ENCODE measurements around the gene OR51M1. TPM values are rescaled to one million over a fixed set of nuclear protein-coding genes. Genes with fewer than 3 reads are reported as not detected.

The OR51M1 gene
- total RNA-seq, 1 donor from 2014 or later, result not detected

DNA sequence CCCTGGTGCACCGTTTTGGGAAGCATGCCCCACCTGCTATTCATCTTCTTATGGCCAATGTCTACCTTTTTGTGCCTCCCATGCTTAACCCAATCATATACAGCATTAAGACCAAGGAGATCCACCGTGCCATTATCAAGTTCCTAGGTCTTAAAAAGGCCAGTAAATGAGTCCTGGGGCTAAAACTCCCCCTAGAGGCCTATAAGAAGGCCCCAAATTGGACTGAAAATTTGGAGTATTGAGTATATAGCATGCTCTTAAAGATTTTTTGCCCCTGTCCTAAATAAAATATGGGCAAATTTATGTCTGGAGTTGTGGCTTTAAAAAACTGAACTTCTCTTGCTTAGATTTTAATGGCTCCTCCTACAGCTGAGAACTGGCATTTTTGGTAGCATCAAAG, 6.6 kb downstream of the OR51M1 start:
- DNase-seq (ENCODE audit: low spot score), result no peak

DNA sequence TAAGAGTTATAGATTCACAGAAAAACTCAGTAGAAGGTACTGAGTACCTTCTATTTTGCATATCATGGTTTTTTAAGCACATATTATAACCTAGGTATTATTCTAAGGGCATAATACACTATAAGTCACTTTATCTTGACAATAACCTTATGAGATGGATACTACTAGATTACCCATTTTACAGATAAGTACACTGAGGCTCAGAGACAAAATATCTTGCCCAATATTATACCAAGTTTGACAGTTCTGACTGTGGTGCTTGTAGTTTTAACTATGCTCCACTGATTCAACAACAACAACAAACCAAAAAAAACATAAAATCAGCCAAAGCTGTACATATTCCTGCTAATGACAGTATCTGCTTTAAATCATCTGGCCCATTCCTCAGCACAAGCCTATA, 10.5 kb downstream of the OR51M1 start:
- no peak for DNase-seq (ENCODE audit: low spot score)

DNA sequence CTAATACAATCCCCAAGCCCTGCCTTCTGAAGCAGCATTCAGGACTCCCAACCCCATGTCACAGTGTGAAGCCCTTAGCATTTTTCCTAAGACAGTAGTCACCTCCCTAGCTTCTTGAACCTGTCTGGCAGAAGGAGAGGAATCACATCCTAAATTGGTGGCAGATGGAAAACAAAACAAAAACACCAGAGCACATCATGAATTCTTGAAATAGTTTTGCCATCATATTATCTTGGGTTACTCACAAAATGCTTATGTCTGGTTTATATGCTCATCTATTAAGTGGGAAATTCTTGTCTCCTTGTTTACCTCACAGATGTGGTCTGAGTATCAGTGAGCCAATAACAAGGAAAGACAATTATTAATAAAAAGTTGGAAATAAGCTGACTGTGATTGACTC, 15.3 kb downstream of the OR51M1 start:
- DNase-seq (ENCODE audit: low spot score), result no peak

DNA sequence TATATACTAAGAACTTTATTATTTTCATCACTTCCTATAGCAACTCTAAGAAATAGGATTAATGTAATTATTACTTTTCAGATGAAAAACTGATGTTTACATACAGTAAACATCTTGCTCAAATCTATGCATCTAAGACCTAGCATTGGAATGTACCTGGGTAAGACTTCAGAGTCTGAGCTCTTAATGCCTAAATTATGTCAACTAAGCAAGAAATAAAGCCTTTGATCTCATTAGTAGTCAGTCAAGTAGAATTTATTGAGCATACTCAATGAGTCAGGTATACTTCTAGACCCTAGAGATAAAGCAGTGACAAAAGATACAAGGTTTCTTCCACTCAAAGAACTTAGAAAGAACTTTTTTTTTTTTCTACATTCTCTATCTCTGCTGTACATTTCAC, 21.6 kb downstream of the OR51M1 start:
- DNase-seq (ENCODE audit: low spot score), result no peak

DNA sequence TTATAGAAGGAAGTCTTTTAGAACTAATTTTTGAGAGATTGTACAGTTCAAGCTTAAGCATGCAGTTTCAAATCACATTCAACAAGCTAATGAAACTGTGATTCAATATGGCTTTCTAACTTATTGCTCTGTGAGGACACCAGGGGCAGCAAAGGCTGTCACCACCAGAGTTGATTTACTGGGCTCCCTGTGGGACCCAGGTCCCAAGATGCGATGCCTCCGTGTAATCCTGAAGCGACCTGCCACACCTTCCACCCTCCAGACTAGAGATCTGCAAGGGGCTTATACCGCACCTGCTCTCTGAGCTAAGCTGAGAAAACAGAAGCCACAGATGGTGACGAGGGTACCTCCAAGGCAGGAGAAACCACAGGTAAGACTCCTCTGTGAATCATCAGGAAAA, 37.4 kb downstream of the OR51M1 start:
- no peak for DNase-seq (ENCODE audit: low spot score)

DNA sequence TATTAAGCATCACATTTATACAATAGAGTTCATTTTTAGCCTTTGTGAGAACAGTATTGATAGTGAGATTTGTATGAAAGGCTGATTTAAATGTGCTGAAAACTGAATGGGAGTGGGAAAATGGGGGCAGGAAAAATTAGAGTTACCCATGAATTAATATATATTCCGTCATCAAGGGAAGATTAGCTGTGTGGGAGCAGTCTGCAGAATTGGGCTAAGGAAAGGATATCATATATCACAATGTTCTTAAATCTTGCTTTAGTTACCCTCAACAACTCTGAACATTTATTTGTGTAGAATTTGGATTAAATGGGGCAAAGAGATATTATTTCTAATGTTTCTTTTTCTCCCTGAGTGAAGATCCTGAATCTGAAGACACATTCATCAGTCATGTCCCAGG, 38.2 kb downstream of the OR51M1 start, which contains the start of gene OR51Q1:
Gene OR51Q1 (plus strand): TSS at position 301 of the 400 bp plus-strand sequence. CDS start 90 bp downstream, at position 391.
- no peak for DNase-seq (ENCODE audit: low spot score)

DNA sequence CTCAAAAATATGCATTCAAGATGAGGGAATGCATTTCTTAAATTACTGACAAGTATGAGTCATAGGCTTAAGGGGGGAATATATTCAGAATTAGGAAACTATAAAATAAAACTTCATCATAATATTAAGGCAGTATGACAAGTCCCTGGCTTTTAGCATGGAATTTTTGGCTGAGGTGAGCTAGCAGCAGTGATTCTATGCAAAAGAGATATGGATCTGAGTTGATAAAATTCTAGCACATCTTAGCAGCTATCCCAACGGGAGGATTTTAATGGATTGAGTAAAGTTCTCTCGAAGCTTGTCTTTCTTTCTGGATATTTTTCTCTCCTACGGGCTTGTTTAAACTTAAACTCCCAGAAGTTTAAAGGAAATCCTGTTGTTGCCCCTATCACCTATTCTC, 39.5 kb downstream of the OR51M1 start:
- DNase-seq (ENCODE audit: low spot score), result no peak

DNA sequence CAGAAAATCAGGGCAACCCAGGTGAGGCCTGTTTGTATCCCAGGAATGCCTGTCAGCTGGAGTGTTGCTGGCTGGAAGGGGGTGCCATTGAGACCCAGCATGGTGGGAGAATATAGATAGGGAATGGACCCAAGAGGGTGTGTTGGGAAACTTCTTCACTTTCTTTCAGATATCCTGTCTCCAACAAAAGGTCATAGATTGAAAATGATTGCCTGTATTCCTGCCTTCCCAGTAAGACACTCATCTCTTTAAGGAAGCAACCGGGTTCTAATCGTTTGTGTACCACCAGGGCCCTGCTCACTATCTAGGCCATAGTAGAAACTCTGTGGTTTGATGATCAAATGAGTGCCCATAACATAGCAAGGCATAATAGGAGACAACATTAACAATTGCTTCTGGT, 57.8 kb downstream of the OR51M1 start, which contains the start of gene OR51I1:
Gene OR51I1 (minus strand): TSS at position 101 of the 400 bp plus-strand sequence. CDS start 0 bp downstream, at position 101.
- no peak for DNase-seq (ENCODE audit: low spot score)

Other genes with a start within 250 kb of the OR51M1 start
- gene OR52A5, start 245.5 kb upstream of the OR51M1 start, total RNA-seq, result not detected
- gene OR52A1, start 229.1 kb upstream of the OR51M1 start, total RNA-seq, result not detected
- gene OR51V1, start 183.1 kb upstream of the OR51M1 start, total RNA-seq, result not detected
- gene HBB, start 156.7 kb upstream of the OR51M1 start, total RNA-seq, result 65.9 TPM
- 0.72 TPM for gene HBD, start 149.3 kb upstream of the OR51M1 start, total RNA-seq
- gene HBG1, start 134.0 kb upstream of the OR51M1 start, total RNA-seq, result 3.3 TPM
- 13.2 TPM for gene HBG2, start 129.0 kb upstream of the OR51M1 start, total RNA-seq
- 4.0 TPM for gene HBE1, start 113.9 kb upstream of the OR51M1 start, total RNA-seq
- gene OR51B4, start 81.9 kb upstream of the OR51M1 start, total RNA-seq, result 0.23 TPM
- not detected for gene OR51B2, start 59.5 kb upstream of the OR51M1 start, total RNA-seq
- 0.37 TPM for gene OR51B5, start 40.3 kb upstream of the OR51M1 start, total RNA-seq
- not detected for gene OR51B6, start 32.3 kb upstream of the OR51M1 start, total RNA-seq
- not detected for gene OR51Q1, start 38.3 kb downstream of the OR51M1 start, total RNA-seq
- gene OR51I1, start 57.7 kb downstream of the OR51M1 start, total RNA-seq, result 0.23 TPM
- gene OR51I2, start 65.5 kb downstream of the OR51M1 start, total RNA-seq, result not detected
- gene OR52D1, start 104.9 kb downstream of the OR51M1 start, total RNA-seq, result not detected
- 0.26 TPM for gene UBQLN3, start 126.1 kb downstream of the OR51M1 start, total RNA-seq
- gene UBQLNL, start 132.9 kb downstream of the OR51M1 start, total RNA-seq, result 0.69 TPM
- gene OR52H1, start 164.7 kb downstream of the OR51M1 start, total RNA-seq, result not detected
- not detected for gene OR52B6, start 197.1 kb downstream of the OR51M1 start, total RNA-seq
- 2.1 TPM for gene TRIM6, start 212.8 kb downstream of the OR51M1 start, total RNA-seq
- 8.6 TPM for gene TRIM34, start 241.2 kb downstream of the OR51M1 start, total RNA-seq

Data from mucosa of gallbladder (tissue), 1 donor.